ES-I3 (cell line): ENCODE results near the gene MAP3K2.

ENCODE experiments used
- H3K36me3 ChIP-seq: 2 replicates; pipeline ENCODE4 v1.6.1; 2013; ENCODE audit warnings: mild to moderate bottlenecking, low read length, control low read depth, moderate library complexity; ENCODE audit not compliant: insufficient read depth
- H3K4me1 ChIP-seq: 2 replicates; pipeline ENCODE4 v1.6.1; 2013; ENCODE audit warnings: mild to moderate bottlenecking, control low read depth, low read length; ENCODE audit not compliant: insufficient read depth
- H3K9ac ChIP-seq: 2 replicates; pipeline ENCODE4 v1.6.1; 2013; ENCODE audit warnings: low read depth, mild to moderate bottlenecking, low read length, moderate library complexity
- H3K9me3 ChIP-seq: 2 replicates; pipeline ENCODE4 v1.6.1; 2013; ENCODE audit warnings: mild to moderate bottlenecking, low read length, moderate library complexity; ENCODE audit not compliant: control insufficient read depth, insufficient read depth

The MAP3K2 gene

GRCh38 chr2:127305990-127306585 is 81.7 kb downstream of the MAP3K2 start:
- Histone ChIP-seq H3K36me3 (no peaks in the 10 kb centered on the region; the same call in 1 of the 2 replicates), H3K4me1 (no peaks in the 10 kb centered on the region), H3K9me3 (no peaks in the 10 kb centered on the region), H3K9ac (no peak overlapping the region)

GRCh38 chr2:127302168-127302567 is 85.6 kb downstream of the MAP3K2 start:
- H3K36me3 ChIP-seq, result no peaks in the 10 kb centered on the region
- H3K4me1 ChIP-seq, result no peaks in the 10 kb centered on the region
- no peak overlapping the region for H3K9ac ChIP-seq
- H3K9me3 ChIP-seq, result no peaks in the 10 kb centered on the region

GRCh38 chr2:127293748-127294562 is 93.8 kb downstream of the MAP3K2 start, which contains the start of gene ERCC3:
TSS of gene ERCC3 (minus strand) at chr2:127294144. CDS start at chr2:127294081, 63 bp downstream.
- no peaks in the 10 kb centered on the region for H3K9me3 ChIP-seq
- H3K36me3 ChIP-seq, result peaks cover 32% of the 10 kb centered on the region
- no peaks in the 10 kb centered on the region for H3K4me1 ChIP-seq
- H3K9ac ChIP-seq, result peak within 1 kb of the TSS; percentile 97

- peaks cover 37% of the 10 kb centered on the region for H3K36me3 ChIP-seq
- no peaks in the 10 kb centered on the region for H3K9me3 ChIP-seq
- H3K9ac ChIP-seq, result peak overlapping the region; percentile 97
- no peaks in the 10 kb centered on the region for H3K4me1 ChIP-seq
Measured at GRCh38 chr2:127293386-127293747, 94.4 kb downstream of the MAP3K2 start.

GRCh38 chr2:127288274-127288673 is 99.5 kb downstream of the MAP3K2 start:
- no peak overlapping the region for H3K9ac ChIP-seq
- H3K4me1 ChIP-seq, result no peaks in the 10 kb centered on the region
- peaks cover 60% of the 10 kb centered on the region for H3K36me3 ChIP-seq
- peaks cover 3% of the 10 kb centered on the region for H3K9me3 ChIP-seq

- H3K4me1 ChIP-seq, result no peaks in the 10 kb centered on the region
- peaks cover 4% of the 10 kb centered on the region for H3K9me3 ChIP-seq
- no peak overlapping the region for H3K9ac ChIP-seq
- peaks cover 42% of the 10 kb centered on the region for H3K36me3 ChIP-seq
Measured at GRCh38 chr2:127283275-127283674, 104.5 kb downstream of the MAP3K2 start.

GRCh38 chr2:127280693-127281092 is 107.1 kb downstream of the MAP3K2 start:
- H3K4me1 ChIP-seq, result no peaks in the 10 kb centered on the region
- peaks cover 4% of the 10 kb centered on the region for H3K9me3 ChIP-seq
- peaks cover 31% of the 10 kb centered on the region for H3K36me3 ChIP-seq
- H3K9ac ChIP-seq, result no peak overlapping the region

GRCh38 chr2:127279781-127280180 is 108.0 kb downstream of the MAP3K2 start:
- H3K4me1 ChIP-seq, result no peaks in the 10 kb centered on the region
- peaks cover 4% of the 10 kb centered on the region for H3K9me3 ChIP-seq
- no peak overlapping the region for H3K9ac ChIP-seq
- H3K36me3 ChIP-seq, result peaks cover 32% of the 10 kb centered on the region

GRCh38 chr2:127278959-127279358 is 108.8 kb downstream of the MAP3K2 start:
- Histone ChIP-seq H3K9me3 (peaks cover 4% of the 10 kb centered on the region), H3K9ac (no peak overlapping the region), H3K36me3 (peaks cover 30% of the 10 kb centered on the region), H3K4me1 (no peaks in the 10 kb centered on the region)

- H3K4me1 ChIP-seq, result no peaks in the 10 kb centered on the region
- no peak overlapping the region for H3K9ac ChIP-seq
- H3K36me3 ChIP-seq, result peaks cover 26% of the 10 kb centered on the region
- no peaks in the 10 kb centered on the region for H3K9me3 ChIP-seq
Measured at GRCh38 chr2:127277028-127277427, 110.7 kb downstream of the MAP3K2 start.

GRCh38 chr2:127275789-127276188 is 112.0 kb downstream of the MAP3K2 start:
- Histone ChIP-seq H3K4me1 (no peaks in the 10 kb centered on the region), H3K36me3 (peaks cover 37% of the 10 kb centered on the region), H3K9ac (no peak overlapping the region), H3K9me3 (no peaks in the 10 kb centered on the region)

- no peaks in the 10 kb centered on the region for H3K9me3 ChIP-seq
- no peak overlapping the region for H3K9ac ChIP-seq
- no peaks in the 10 kb centered on the region for H3K4me1 ChIP-seq
- peaks cover 38% of the 10 kb centered on the region for H3K36me3 ChIP-seq
Measured at GRCh38 chr2:127275356-127275755, 112.4 kb downstream of the MAP3K2 start.

GRCh38 chr2:127270663-127271062 is 117.1 kb downstream of the MAP3K2 start:
- Histone ChIP-seq H3K9ac (no peak overlapping the region), H3K9me3 (no peaks in the 10 kb centered on the region), H3K4me1 (no peaks in the 10 kb centered on the region), H3K36me3 (peaks cover 36% of the 10 kb centered on the region)

GRCh38 chr2:127261804-127262406 is 125.9 kb downstream of the MAP3K2 start:
- peaks cover 25% of the 10 kb centered on the region for H3K36me3 ChIP-seq
- H3K4me1 ChIP-seq, result no peaks in the 10 kb centered on the region
- H3K9me3 ChIP-seq, result no peaks in the 10 kb centered on the region

GRCh38 chr2:127259355-127259754 is 128.4 kb downstream of the MAP3K2 start:
- H3K9ac ChIP-seq, result no peak overlapping the region
- no peaks in the 10 kb centered on the region for H3K4me1 ChIP-seq
- no peaks in the 10 kb centered on the region for H3K9me3 ChIP-seq
- H3K36me3 ChIP-seq, result peaks cover 23% of the 10 kb centered on the region

More at GRCh38 chr2:127261804-127262406, 125.9 kb downstream of the MAP3K2 start:
- no peak overlapping the region for H3K9ac ChIP-seq
